GM19240 (cell line): ENCODE data around the gene SLC24A3.

Experiments used
- DNase-seq: peaks from one replicate; pipeline ENCODE4 v3.0.0; 2011; ENCODE audit warnings: low spot score; ENCODE audit not compliant: insufficient read length

The SLC24A3 gene

DNA sequence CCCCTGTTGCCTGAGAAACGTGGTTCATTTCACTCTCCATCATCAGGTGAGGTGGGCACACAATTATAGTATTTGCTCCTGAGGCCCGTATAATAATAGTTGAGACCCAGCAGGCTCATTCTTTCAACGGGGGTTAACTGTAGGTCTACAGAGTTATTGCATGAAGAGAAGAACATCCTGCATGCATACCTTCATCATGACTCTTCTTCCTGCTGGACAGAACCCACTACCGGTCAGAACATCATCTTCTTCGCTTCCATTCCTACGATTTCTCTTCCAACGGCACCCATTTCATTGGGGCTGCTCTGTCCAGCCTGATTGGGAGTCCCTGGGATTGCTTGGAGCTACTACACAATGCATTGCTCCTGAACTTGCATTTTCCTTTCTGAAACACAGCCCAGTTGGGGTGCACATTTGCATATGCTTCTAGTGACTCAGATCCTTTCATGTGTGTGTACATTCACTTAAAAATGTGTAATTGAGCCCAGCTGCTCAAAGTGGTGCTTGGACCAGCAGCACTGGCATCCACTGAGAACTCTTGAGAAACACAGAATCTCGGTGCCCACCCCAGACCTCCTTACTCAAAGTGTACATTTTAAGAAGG, 57.4 kb downstream of the SLC24A3 start:
- no peak for DNase-seq

DNA sequence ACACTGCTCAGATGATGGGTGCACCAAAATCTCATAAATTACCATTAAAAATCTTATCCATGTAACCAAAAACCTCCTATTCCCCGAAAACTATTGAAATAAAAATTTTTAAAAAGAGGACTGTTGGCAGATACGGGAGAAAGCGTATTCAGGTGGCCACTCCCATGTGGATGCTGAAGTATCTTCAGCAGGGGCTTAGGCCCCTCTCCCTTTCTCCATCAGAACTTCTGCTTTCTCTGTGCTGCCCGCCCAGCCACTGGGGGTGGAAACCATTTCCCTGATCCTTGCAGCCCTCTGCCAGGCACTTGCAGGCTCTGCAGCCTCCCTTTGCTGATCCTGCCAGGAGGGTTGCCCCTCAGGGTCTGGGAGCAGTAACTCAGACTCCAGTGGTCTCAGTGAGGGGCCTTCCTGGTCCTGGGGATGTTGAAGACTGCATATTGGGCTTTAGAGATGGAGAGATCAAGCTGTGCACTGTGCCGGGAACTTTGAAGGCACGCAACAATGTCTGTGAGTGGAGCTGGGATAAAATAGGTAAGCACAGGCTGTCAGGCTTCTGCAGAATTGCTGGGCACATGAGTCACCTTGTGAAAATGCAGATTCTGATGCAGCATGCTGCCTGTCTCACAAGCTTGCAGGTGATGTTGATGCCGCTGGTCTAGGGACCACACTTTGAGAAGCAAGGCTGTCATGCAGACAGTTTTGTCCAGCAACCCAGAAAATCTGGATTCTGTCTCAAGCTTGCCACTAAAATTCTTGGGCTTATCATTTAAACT, 59.6 kb downstream of the SLC24A3 start:
- no peak for DNase-seq

DNA sequence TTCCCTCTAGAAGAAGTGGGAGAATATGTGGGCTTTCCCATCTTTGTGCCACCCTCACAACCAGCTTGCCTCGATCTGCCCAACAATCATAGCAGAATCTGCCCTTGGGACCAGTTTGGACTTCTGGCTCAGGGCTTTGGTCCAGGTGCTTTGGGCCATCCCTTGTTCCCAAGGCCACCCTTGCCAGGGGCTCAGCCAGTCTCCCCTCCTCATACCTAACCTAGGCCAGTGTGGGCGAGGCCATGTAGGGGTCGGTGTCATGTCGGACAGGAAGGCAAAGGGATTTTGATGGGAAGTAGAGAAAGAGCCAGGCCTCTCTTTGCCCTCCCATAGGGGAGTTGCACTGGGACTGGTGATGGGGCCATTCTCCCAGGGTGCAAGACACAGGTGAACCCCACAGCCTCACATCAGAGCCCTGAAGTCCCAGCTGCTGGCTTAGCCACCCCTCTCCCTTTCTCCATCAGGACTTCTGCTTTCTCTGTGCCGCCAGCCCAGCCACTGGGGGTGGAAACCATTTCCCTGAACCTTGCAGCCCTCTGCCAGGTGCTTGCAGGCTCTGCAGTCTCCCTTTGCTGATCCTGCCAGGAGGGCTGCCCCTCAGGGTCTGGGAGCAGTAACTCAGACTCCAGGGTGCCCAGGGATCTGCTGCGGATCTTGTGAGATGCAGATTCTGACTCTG, 60.7 kb downstream of the SLC24A3 start:
- DNase-seq: no peak

DNA sequence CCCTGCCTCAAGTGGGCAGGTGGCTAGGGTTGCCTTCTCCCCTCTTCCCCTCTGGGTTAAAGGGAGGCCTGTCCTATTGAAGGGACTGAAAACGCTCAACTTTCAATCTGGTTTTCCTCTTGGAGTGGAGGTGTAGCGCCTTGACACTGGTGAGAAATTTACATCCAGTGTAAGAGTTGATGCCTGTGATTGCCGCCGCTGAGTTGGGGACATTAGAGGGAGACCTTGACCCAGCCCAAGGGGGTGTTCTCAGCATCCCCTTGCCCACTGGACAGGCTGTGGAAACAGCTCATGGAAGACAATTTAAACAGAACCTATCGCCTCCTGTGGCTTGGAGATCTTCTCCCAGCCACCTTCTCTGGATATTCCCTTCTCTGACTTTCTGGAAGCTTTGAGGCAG, 61.6 kb downstream of the SLC24A3 start:
- DNase-seq: no peak

DNA sequence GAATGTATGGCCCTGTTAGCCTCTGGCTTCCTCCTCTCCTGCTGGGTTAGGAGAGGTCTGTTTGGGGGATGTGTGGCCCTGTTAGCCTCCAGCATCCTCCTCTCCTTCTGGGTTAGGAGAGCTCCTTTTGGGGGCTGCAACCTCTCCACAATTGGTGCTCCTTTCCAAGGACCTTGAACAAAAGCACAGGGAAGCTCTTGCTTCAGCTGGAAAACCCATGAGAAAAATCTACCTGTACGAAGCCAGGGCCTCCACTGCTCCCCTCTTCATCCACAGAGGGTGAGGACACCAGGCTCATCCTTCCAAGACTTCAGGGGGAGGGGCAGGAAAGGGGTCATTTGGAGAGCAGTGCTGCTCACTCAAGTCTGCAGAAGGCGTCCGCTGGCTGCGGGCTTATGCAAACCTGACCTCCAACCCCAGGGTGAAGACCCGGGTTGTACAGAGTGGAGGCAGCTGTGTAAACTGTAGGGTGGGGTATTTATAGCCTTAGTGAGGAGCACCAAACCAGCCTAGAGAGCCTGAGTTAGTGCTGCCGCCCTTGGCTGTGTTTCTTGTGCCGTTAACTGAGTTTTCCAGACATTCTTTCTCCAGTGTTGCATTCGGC, 62.1 kb downstream of the SLC24A3 start:
- no peak for DNase-seq

DNA sequence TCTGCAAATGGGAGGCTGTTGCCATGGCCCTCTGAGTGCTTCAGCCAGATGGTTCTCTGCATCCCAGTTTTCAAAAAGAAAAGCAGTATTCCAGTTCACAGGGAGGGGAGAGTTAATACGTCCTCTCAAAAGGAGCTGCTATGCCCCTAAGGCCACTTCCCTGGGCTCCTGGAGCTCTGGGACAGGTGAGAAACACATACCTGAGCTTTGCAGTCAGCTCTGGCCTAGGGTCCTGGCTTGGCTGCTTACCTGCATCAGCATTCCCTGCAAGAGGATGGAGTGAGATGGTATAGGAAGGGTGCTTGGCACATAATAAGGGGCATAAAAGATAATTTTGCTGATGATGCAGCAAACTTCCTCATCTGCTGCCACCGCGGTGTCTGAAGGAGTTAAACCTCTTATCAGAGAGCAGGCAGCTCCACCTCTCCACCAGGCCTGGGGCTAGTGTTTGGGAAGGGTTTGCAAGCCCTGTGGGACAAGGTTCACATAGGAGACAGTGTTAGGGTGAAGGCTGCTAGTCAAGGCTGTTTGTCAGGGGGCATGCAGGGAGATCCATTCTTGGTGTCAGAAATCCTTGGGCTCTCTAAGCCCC, 62.7 kb downstream of the SLC24A3 start:
- DNase-seq: no peak

DNA sequence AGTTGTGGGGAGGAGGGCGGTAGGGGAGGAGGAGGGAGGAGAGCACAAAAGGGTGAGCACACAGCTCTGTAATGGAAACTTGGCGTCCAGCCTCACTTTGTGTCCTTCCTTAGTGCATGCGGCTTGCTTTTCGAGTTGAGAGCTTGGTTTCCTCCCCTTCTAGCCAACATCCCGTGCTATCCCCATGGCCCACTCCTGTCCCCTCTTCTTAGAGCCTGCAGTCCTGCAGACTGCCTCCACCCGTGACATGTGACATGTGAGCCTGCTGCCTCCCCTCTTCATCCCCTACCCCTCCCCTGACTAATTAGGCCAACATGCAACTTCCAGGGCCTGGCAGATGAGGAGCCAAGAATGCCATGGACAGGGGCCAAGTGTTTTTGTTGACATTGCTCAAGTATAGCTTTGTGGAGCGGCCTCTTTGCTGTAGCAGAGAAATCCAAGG, 63.2 kb downstream of the SLC24A3 start:
- no peak for DNase-seq

DNA sequence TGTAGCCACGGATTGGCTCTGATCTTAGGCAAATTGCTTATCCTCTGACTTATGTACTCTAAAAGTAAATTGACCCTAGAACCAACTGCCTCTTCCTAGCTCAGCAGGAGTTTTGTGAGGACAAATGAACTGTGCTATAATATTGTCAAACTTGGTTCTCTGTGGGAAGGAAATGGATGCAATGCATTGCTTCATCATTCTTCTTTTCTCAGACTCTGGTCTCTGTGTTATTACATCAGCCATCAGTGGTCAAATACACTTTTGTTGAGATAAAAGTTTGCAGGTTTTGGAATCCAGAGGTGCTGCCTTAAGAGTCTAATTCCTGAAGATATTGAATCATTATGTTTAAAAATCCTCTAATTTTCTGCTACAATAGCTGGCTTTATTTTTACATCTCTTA, 64.9 kb downstream of the SLC24A3 start:
- no peak for DNase-seq

DNA sequence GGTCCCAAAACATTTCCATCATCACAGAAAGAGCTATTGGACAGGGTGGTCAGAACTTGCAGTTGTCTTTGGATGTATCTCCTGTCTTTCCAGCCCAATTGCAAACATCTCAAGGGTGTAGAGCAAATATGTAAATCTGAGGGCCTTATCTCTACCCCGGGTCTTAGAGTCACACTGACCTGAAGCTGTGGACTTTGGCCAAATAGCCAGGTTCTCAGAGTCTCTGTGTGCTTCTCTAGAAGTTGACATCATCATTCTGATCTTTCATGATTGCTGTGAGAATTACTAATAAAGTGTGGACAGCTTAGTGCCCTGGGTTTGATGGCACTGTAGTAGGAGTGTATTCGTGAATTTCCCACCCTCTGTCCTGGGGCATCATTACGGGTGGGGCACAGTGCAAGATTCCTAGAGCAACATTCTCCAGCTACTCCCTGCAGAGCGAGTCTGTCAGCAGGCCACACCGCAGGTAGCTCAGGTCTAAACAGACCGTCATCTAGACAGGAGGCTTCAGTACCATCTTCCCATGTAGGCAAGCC, 71.1 kb downstream of the SLC24A3 start:
- DNase-seq: no peak

DNA sequence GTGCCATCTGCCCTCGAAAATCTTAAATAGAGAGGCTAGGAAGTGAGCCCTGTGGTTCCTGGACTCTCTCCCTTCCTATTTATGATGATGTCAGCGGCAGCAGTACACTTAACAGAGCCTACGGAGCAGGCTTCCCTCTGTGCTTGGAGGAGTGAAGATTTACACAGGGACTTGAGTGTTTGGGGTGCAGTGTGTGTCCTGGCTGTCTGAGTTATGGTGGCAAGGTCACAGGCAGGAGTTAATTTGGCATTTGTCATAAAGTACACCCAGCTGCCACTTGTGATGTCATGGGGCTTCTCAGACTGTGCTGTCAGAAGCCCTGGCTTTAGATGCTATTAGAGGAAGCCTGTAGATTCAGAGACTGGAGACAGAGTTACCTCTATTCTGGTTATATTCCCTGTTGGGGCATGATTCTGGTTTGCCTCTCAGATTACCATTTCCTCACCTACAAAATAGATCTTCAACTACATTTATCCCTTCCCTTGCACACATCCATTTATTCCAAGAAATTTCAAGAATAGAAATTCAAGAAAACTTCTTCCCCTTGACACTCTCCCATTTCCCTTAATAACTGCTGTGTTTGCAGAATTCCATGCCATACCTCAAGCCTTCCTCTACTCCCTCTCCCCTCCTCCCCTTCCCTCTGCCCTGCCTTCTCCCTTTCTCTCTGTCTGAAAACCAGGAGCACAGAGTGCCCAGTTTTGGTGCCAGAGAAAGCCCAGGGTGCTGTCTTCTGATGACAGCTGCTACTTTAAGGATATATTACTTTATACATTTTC, 72.1 kb downstream of the SLC24A3 start:
- DNase-seq: no peak

DNA sequence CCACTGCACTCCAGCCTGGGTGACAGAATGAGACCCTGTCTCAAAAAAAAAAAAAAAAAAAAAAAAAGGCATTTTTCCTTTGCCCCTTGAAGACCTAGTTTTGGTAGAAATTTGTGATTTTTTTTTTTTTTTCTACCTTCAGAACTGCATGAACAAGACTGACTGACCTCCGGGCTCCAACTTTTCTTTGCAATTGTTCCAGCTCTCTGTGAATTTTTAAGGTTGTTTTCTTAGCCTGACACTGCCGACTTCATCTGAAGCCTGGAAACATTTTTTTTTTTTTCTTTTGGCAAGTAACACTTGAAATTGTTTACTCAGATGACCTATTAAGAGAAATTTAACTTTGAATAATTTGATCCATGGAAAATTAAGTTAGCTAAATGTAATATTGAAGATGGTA, 73.0 kb downstream of the SLC24A3 start:
- DNase-seq: no peak

DNA sequence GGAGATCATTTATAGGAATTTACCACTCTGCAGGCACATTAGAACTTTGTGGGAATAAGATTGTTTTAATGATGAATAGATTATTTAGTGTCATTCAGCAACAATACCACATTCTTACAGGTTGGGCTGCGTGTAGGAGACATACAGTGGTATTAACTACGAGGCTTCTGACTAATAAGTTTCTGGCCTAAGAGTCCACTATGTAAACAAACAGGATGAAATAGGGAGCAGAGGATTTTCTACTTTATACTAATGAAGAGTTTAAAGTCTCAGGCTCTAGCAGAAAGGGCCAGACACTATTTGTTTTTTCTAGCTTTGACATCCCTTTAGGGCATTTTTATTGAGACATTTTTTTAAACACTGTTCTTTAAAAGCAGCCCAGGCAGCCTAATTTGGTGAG, 75.6 kb downstream of the SLC24A3 start:
- no peak for DNase-seq

DNA sequence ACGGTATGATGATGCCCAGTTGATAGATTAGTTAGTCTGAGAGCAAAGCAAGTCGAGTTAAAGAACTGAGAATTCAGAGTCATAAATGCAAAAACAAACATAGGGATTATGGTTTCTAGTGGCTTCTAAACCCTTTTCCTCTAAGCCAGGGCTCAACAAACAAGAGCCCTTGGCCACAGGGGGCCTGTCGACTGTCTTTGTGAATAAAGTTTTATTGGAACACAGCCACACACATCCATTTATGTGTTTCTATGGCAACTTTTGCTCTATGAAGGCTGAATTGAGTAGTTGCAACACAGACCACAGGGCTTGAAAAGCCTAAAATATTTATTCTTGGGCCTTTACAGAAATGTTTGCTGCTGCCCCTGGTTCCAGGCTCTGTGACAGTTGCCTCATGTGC, 76.2 kb downstream of the SLC24A3 start:
- DNase-seq: no peak

DNA sequence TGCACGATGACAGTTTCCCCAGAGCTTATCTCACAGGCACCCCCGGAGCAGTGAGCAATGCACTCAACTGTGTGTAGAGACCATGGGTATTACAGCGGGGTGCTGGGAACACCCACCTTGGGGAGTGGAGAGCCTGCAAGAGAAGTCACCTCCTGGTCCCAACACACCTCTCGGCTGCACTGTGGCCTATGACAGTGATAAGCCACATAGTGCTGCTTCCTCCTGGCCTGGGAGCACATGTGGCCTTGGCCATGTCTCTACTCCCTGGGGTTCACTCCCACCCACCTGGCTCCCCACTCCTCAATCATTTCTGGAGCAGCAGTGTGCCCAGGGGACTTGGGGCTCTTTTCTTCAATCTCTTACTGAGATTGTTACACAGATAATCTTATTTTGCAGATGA, 77.0 kb downstream of the SLC24A3 start:
- DNase-seq: no peak

DNA sequence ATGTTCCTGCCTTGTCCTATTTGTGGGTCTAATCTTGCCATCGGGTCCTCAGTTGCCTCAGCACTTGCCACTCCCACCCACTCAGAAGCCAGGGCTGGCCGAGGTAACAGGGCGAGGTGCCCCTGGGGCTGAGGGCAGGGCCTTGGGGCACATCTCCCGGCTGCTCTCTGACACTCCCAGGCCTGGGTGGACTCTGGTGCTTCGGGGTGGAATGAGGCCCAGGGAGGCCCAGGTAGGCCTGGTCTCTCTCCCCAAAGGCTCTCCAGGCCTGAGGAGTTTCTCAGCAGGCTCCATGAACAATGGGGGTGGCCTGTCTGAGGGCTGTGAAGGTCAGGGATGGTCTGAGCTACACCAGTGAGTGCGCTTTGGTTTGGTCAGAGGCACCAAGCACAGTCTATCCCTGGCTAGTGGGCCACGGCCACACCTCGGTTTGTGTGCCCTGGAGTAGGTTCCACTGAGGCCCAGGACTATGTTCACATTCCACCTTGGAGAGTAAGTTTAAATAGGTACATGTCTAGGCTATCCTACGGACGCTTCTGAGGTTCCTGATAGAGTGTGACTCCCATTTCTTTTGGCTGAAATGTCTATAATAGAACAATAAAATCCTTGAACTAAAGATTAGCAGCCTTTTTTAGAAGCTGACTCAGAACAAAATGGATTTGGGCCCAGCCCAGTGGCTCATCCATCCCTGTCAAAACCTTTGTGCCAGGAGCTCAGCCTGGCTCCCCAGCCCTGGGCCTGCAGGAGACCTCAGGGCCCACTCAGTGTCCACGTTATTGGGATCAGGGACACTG, 78.8 kb downstream of the SLC24A3 start:
- DNase-seq: no peak

DNA sequence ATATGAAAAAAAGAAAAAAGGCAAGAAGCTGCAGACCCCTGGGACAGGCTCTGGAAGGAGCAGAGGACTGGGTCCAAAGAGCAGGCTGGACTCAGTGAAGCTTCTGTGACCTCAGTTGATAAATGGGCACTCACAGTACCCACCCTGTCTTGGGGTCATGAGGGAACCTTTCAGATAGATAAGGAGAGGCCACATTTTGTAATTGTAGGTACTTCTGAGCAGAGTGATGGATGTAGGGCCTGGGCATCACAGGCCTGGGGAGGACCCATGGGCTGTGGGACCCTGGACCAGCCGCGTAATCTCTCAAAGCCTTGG, 79.3 kb downstream of the SLC24A3 start:
- DNase-seq: no peak

DNA sequence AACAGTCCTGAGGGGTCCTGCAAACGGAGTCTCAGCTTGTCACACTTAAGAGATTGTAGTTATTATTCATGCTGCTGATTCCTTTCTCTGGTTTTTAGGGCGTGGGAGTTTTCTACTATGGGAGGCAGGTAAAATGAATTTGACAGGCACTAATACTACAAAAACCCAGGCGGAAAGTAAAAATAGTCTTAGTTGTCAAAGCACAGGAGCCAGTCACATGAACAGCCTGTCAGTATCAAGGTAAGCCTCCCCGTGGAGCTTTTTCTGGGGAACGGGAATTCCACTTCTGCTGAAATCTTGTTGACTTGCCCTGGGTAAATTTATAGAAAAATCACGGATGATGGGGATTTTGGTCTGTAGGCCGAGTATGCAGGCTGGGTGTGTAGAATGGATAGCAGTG, 79.8 kb downstream of the SLC24A3 start:
- no peak for DNase-seq

DNA sequence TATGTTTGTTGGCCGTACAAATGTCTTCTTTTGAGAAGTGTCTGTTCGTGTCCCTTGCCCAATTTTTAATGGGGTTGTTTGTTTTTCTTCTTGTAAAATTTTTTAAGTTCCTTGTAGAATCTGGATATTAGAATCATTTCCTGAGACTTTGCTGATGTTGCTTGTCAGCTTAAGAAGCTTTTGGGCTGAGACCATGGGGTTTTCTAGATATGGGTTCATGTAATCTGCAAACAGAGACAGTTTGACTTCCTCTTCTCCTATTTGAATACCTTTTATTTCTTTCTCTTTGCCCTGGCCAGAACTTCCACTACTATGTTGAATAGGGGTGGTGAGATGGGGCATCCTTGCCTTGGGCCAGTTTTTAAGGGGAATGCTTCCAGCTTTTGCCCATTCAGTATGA, 82.6 kb downstream of the SLC24A3 start:
- no peak for DNase-seq

DNA sequence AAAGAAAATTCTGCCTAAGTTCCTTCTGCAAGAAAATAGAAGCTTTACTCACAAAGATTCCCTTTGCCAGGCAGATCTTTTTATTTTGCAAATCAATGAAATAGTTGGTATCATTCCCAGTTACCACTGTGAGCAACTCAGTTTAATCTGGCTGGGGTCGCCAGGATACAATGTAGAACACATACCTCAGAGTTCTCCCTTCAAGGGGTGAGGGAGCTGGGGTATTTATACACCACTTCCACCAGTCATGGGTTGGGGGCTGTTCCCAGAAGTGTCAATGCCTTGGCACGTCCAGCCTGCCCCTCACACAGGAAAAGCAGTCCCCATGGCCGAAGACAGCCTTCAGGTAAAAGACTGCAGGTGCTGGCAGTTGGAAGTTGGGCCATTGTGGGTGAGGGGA, 86.2 kb downstream of the SLC24A3 start:
- no peak for DNase-seq

DNA sequence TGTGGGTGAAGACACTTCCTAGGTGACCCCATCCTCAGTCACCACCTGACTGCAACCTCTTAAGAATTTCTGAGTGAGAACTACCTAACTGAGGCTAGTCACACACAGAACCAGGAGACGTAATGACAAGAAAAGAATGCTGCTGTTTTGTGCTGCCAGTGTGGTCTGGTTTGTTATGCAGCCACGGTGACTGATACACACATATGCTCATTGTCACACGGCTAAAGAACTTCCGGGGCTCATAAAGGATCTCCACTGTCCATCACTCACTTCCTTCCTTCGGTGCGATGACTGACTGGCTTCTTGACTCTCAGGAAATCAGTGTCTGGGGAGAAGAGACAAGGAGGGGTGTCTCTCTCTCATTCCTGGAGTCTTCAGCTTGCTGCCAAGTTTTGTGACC, 88.0 kb downstream of the SLC24A3 start:
- no peak for DNase-seq
